Activated B cell treated with CpG ODN at 0.5 μM for 24 hours (primary cell): ENCODE measurements around the gene HNRNPA2B1. TPM values are rescaled to one million over a fixed set of nuclear protein-coding genes. Genes with fewer than 3 reads are reported as not detected.
"Not testable (repeated sequence)": the region's sequence is repeated elsewhere in the genome, so short reads cannot be mapped to it uniquely, and the experiment has no call there.

Experiments
- ATAC-seq: fragments of 200-7000 bp; cut with Tn5 transposase; one replicate; pipeline ENCODE4 v1.10.0; 2021; ENCODE audit warnings: low read depth, mild to moderate bottlenecking, moderate library complexity
- CTCF ChIA-PET: fragments of 350-600 bp; sonication (Branson Sonifier 250); formaldehyde crosslinking; loops from one replicate; lab custom pipeline; 2021; ENCODE audit warnings: antibody characterized with exemption; lab: Charles Lee
- POLR2A ChIA-PET: fragments of 350-600 bp; sonication (Branson Sonifier 250); formaldehyde crosslinking; loops from one replicate; lab custom pipeline; 2021; ENCODE audit warnings: antibody characterized with exemption; lab: Charles Lee
- DNase-seq: peaks from one replicate; pipeline ENCODE4 v3.0.0; 2022
- H3K27ac Mint-ChIP-seq: one replicate; pipeline ENCODE4 v1.8.0; 2020; ENCODE audit warnings: mixed read lengths
- H3K27me3 Mint-ChIP-seq: one replicate; pipeline ENCODE4 v1.8.0; 2021; ENCODE audit warnings: mixed read lengths
- H3K36me3 Mint-ChIP-seq: one replicate; pipeline ENCODE4 v1.8.0; 2021; ENCODE audit warnings: low read depth, mixed read lengths
- H3K4me1 Mint-ChIP-seq: one replicate; pipeline ENCODE4 v1.8.0; 2021; ENCODE audit warnings: mixed read lengths
- H3K4me3 Mint-ChIP-seq: one replicate; pipeline ENCODE4 v1.8.0; 2020; ENCODE audit warnings: mild to moderate bottlenecking, mixed read lengths
- H3K9me3 Mint-ChIP-seq: one replicate; pipeline ENCODE4 v1.8.0; 2020; ENCODE audit warnings: mixed read lengths
- CTCF ChIP-seq: fragments of 200-600 bp; IDR thresholded peaks from one replicate; pipeline ENCODE4 v1.8.0; 2022; ENCODE audit warnings: antibody characterized with exemption, mild to moderate bottlenecking
- intact Hi-C: fragments of 100-400 bp; cut with micrococcal nuclease; formaldehyde crosslinking; loops from one replicate; pipeline ENCODE4 v1.15.1; 2024
- total RNA-seq: library from RNA; stranded (reverse); gene quantifications from 2 replicates; pipeline ENCODE4 v1.2.3, GENCODE V29; 2022

The HNRNPA2B1 gene
- total RNA-seq, 1 donor from 2014 or later, result 634 TPM

- ATAC-seq, result no peak
- no peak overlapping the region for H3K4me3 Mint-ChIP-seq
- no peak for TF ChIP-seq CTCF
- peaks cover 41% of the 10 kb centered on the region for H3K4me1 Mint-ChIP-seq
- peaks cover 22% of the 10 kb centered on the region for H3K36me3 Mint-ChIP-seq
- DNase-seq, result no peak
- intact Hi-C loops, result no loop called here
- H3K27me3 Mint-ChIP-seq, result no peaks in the 10 kb centered on the region
- H3K9me3 Mint-ChIP-seq, result no peaks in the 10 kb centered on the region
- H3K27ac Mint-ChIP-seq, result no peak overlapping the region
- ChIA-PET POLR2A (interaction anchor here (0.6 to 2.5 kb wide), 6 partner anchors 11 to 29 kb away, joined by 3 to 9 read pairs (median 6); partner anchors contain the start of gene NFE2L3), CTCF (interaction anchor here (1.1 to 1.4 kb wide), 2 partner anchors 11 to 16 kb away, joined by 3 to 5 read pairs; no protein-coding TSS in a partner anchor)
These were observed 19.8 kb downstream of the HNRNPA2B1 start for GRCh38 chr7:26180792-26181198.

- POLR2A ChIA-PET, result interaction anchor here (1.0 to 2.2 kb wide), 5 partner anchors 8 to 24 kb away, joined by 3 to 9 read pairs (median 5); no protein-coding TSS in a partner anchor
- no peak for ATAC-seq
These were observed 20.6 kb downstream of the HNRNPA2B1 start for GRCh38 chr7:26179826-26180497.

GRCh38 chr7:26179422-26179821 lies 21.1 kb downstream of the HNRNPA2B1 start:
- no peak for ATAC-seq
- CTCF ChIA-PET, result no interaction called here
- H3K27ac Mint-ChIP-seq, result no peak overlapping the region
- no peak overlapping the region for H3K4me3 Mint-ChIP-seq
- no peaks in the 10 kb centered on the region for H3K27me3 Mint-ChIP-seq
- no peaks in the 10 kb centered on the region for H3K9me3 Mint-ChIP-seq
- H3K4me1 Mint-ChIP-seq, result peaks cover 28% of the 10 kb centered on the region
- intact Hi-C loops, result no loop called here
- POLR2A ChIA-PET, result interaction anchor here (1.0 to 2.2 kb wide), 4 partner anchors 9 to 24 kb away, joined by 3 to 9 read pairs (median 6); no protein-coding TSS in a partner anchor
- no peak for DNase-seq
- no peak for TF ChIP-seq CTCF
- H3K36me3 Mint-ChIP-seq, result peaks cover 9% of the 10 kb centered on the region

More at GRCh38 chr7:26179826-26180497, 20.6 kb downstream of the HNRNPA2B1 start:
- CTCF ChIA-PET, result interaction anchor here (1.1 kb wide), 1 partner anchor 17 kb away, joined by 3 read pairs; no protein-coding TSS in a partner anchor
- intact Hi-C loops, result no loop called here
- no peak for TF ChIP-seq CTCF
- Mint-ChIP-seq H3K9me3 (no peaks in the 10 kb centered on the region), H3K36me3 (peaks cover 14% of the 10 kb centered on the region), H3K27ac (peak overlapping the region; percentile 32), H3K4me1 (peaks cover 33% of the 10 kb centered on the region), H3K4me3 (no peak overlapping the region), H3K27me3 (no peaks in the 10 kb centered on the region)
- no peak for DNase-seq

GRCh38 chr7:26178272-26178960 lies 22.1 kb downstream of the HNRNPA2B1 start:
- Mint-ChIP-seq H3K27ac (no peak overlapping the region), H3K27me3 (no peaks in the 10 kb centered on the region), H3K4me1 (peaks cover 18% of the 10 kb centered on the region), H3K36me3 (peaks cover 9% of the 10 kb centered on the region), H3K4me3 (no peak overlapping the region), H3K9me3 (no peaks in the 10 kb centered on the region)
- ChIA-PET CTCF (no interaction called here), POLR2A (interaction anchor here (0.6 to 2.2 kb wide), 3 partner anchors 13 to 76 kb away, joined by 8 to 9 read pairs (median 8); no protein-coding TSS in a partner anchor)
- ATAC-seq (no peak), DNase-seq (no peak)
- TF ChIP-seq CTCF, result no peak
- intact Hi-C loops, result no loop called here

GRCh38 chr7:26177269-26177668 lies 23.3 kb downstream of the HNRNPA2B1 start:
- intact Hi-C loops, ATAC-seq, H3K27me3 Mint-ChIP-seq, DNase-seq, POLR2A ChIA-PET, H3K9me3 Mint-ChIP-seq, CTCF ChIA-PET, H3K4me3 Mint-ChIP-seq, H3K27ac Mint-ChIP-seq: not testable (repeated sequence)
- Mint-ChIP-seq H3K4me1 (peaks cover 16% of the 10 kb centered on the region), H3K36me3 (peaks cover 11% of the 10 kb centered on the region)

- H3K9me3 Mint-ChIP-seq, ATAC-seq, H3K27ac Mint-ChIP-seq, POLR2A ChIA-PET, DNase-seq, H3K27me3 Mint-ChIP-seq, CTCF ChIA-PET, intact Hi-C loops, H3K4me3 Mint-ChIP-seq: not testable (repeated sequence)
- H3K4me1 Mint-ChIP-seq, result peaks cover 12% of the 10 kb centered on the region
- H3K36me3 Mint-ChIP-seq, result peaks cover 12% of the 10 kb centered on the region
These were observed 23.9 kb downstream of the HNRNPA2B1 start for GRCh38 chr7:26176696-26177095.

GRCh38 chr7:26175903-26176302 lies 24.6 kb downstream of the HNRNPA2B1 start:
- POLR2A ChIA-PET, CTCF ChIA-PET, intact Hi-C loops, DNase-seq, H3K27ac Mint-ChIP-seq, ATAC-seq, H3K27me3 Mint-ChIP-seq, H3K4me1 Mint-ChIP-seq, H3K4me3 Mint-ChIP-seq, H3K9me3 Mint-ChIP-seq: not testable (repeated sequence)
- peaks cover 13% of the 10 kb centered on the region for H3K36me3 Mint-ChIP-seq
